ENCODE data around the gene PKDREJ. TPM values are rescaled to one million over a fixed set of nuclear protein-coding genes. Genes with fewer than 3 reads are reported as not detected.
A peak's percentile ranks its signal among the peaks of the same experiment; 100 is the strongest.

Gene PKDREJ
- total and polyA plus RNA-seq, 2 experiments from 2014 or later = 0.04 TPM; not detected in 1

DNA sequence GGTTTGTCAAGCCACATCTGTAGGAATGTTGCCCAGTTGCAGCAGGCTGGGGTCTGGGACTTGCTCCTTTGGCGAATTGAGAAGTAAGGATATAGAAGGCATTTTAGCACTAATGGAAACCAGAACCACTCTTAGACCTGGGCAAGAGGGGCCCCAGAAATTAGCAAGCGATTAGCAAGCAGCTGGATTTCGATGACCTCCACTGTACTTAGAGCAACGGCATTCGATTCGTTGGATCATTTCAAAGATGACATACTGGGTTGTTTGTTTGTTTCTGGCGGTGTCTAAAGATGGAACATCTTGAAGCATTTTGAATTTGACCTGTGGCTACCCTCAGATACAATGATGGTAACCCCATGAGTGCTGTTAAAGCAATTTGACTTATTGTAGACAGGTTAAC is 11.9 kb downstream of the PKDREJ start:
- Histone ChIP-seq H3K27ac (no peak overlapping the region), H3K36me3 (ENCODE audit: low read depth) (no peaks in the 10 kb centered on the region), H4K20me1 (ENCODE audit: insufficient read depth) (no peaks in the 10 kb centered on the region), H3K9ac (no peak overlapping the region), H3F3A (ENCODE audit: insufficient read depth) (peaks cover 3% of the 10 kb centered on the region), H3K9me2 (ENCODE audit: insufficient read depth) (no peaks in the 10 kb centered on the region), H3K4me1 (ENCODE audit: insufficient read depth) (peaks cover 11% of the 10 kb centered on the region), H3K27me3 (replicated peaks; ENCODE audit: insufficient read depth) (no peaks in the 10 kb centered on the region), H2AFZ (0 out of 2 replicates have a peak overlapping the region, but pooled peaks have one; percentile 74), H3K9me3 (ENCODE audit: low read depth) (no peaks in the 10 kb centered on the region), H3K4me2 (ENCODE audit: unreplicated experiment) (peak overlapping the region; percentile 93), H3K79me2 (ENCODE audit: insufficient read depth) (0 out of 2 replicates have a peak, but pooled peaks cover 5% of the 10 kb centered on the region), H3K4me3 (peak overlapping the region; percentile 74)
- TF ChIP-seq EZH2phosphoT487 (IDR thresholded peaks at IDR 0.05; ENCODE audit: insufficient read depth, low read depth) (no peak), EZH2 (IDR thresholded peaks at IDR 0.05; ENCODE audit: insufficient read depth, poor library complexity, severe bottlenecking) (no peak)
- peak; percentile 20 for DNase-seq
- 29 to 33% methylated on average over 7 of the region's 7 CpGs for whole genome bisulfite sequencing, 2 experiments (ENCODE audit: low coverage in 1 of 2, low lambda C conversion rate in 2 of 2, missing lambda C conversion rate in 2 of 2)
- in situ Hi-C loops (cut with MboI) = no loop called here

DNA sequence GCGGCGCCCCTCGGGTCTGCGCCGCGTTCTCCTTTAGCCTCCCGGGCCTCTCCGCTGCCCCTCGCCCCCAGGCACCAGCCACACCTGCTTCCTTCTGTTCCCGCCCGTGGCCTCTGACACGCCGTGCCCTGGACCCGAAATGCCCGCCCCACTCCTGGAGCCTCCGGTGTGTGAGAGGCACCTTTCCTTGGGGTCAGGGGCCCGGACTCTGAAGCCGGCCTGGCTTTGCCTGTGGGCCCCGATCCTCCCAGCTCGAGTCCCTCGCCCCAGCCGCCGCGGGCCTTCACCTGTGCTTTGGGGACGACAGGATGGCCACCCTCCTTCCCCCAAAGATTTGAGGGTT is 12.4 kb downstream of the PKDREJ start:
- TF ChIP-seq EZH2phosphoT487 (IDR thresholded peaks at IDR 0.05; ENCODE audit: insufficient read depth, low read depth) = no peak
- no peak for TF ChIP-seq EZH2 (IDR thresholded peaks at IDR 0.05; ENCODE audit: insufficient read depth, poor library complexity, severe bottlenecking)
- Histone ChIP-seq H3K4me1 (ENCODE audit: insufficient read depth) (peaks cover 11% of the 10 kb centered on the region), H3K9me2 (ENCODE audit: insufficient read depth) (no peaks in the 10 kb centered on the region), H3K36me3 (ENCODE audit: low read depth) (no peaks in the 10 kb centered on the region), H3K27ac (no peak overlapping the region), H3K9ac (peak overlapping the region; percentile 82), H3K9me3 (ENCODE audit: low read depth) (no peaks in the 10 kb centered on the region), H3F3A (ENCODE audit: insufficient read depth) (peaks cover 3% of the 10 kb centered on the region), H3K79me2 (ENCODE audit: insufficient read depth) (0 out of 2 replicates have a peak, but pooled peaks cover 5% of the 10 kb centered on the region), H3K4me3 (peak overlapping the region; percentile 74), H3K27me3 (replicated peaks; ENCODE audit: insufficient read depth) (no peaks in the 10 kb centered on the region), H4K20me1 (ENCODE audit: insufficient read depth) (no peaks in the 10 kb centered on the region), H3K4me2 (ENCODE audit: unreplicated experiment) (peak overlapping the region; percentile 93), H2AFZ (peak overlapping the region; percentile 74)
- DNase-seq = peak; percentile 20
- in situ Hi-C loops (cut with MboI) = no loop called here
- 8 to 10% methylated on average over 22 to 25 of the region's 25 CpGs for WGBS, 2 experiments (ENCODE audit: low coverage in 1 of 2, low lambda C conversion rate in 2 of 2, missing lambda C conversion rate in 2 of 2)

DNA sequence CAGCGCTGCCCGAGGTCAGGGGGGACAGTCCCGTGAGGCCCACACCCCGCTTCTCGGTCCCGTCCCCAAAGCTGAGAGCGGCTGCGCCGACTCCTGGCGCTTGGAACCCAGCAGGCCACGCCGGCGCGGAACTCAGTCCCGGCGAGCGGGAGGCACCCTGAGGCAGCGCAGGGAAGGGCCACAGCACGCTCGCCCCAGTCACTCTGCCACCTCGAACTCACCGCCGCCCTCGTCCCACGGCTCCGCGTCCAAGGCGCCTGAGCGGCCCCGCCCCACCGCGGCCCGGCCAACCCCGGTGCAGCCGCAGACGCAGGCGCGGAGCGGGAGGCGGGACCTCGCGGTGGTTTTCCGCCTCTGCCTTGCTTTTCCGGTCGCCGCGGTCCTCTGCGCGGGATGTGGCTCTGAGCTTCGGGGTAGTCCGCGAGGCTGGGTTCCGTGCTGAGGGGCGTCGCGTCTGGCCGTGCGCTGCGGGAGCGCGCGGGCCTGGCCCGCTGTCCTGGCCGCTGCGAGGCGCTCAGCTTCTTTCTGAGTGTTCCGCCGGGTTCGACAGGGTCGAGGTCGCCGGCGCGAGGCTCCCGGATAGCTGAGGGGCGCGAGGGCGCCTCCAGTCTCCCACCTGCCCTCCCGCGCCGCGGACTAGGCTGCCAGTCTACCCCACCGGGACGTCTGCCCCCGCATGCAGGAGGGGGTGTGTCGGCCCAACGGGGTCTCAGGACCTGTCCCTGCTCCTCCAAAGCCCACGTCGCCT is 12.9 kb downstream of the PKDREJ start, which contains the start of gene CDPF1:
TSS of gene CDPF1 (minus strand) at position 259 of the 748 bp plus-strand sequence. CDS start 2,009 bp downstream, outside the sequence.
- Histone ChIP-seq H4K20me1 (ENCODE audit: insufficient read depth) (no peaks in the 10 kb centered on the region), H3K9ac (peak within 1 kb of the TSS; percentile 82), H3K27ac (peak within 1 kb of the TSS; percentile 52), H3K4me1 (ENCODE audit: insufficient read depth) (peaks cover 11% of the 10 kb centered on the region), H3K27me3 (replicated peaks; ENCODE audit: insufficient read depth) (no peaks in the 10 kb centered on the region), H2AFZ (peak within 1 kb of the TSS; percentile 74), H3K79me2 (ENCODE audit: insufficient read depth) (0 out of 2 replicates have a peak, but pooled peaks cover 5% of the 10 kb centered on the region), H3K9me3 (ENCODE audit: low read depth) (no peaks in the 10 kb centered on the region), H3F3A (ENCODE audit: insufficient read depth) (peaks cover 3% of the 10 kb centered on the region), H3K9me2 (ENCODE audit: insufficient read depth) (no peaks in the 10 kb centered on the region), H3K4me3 (peak within 1 kb of the TSS; percentile 74), H3K4me2 (ENCODE audit: unreplicated experiment) (peak within 1 kb of the TSS; percentile 93), H3K36me3 (ENCODE audit: low read depth) (no peaks in the 10 kb centered on the region)
- WGBS, 2 experiments (ENCODE audit: low coverage in 1 of 2, low lambda C conversion rate in 2 of 2, missing lambda C conversion rate in 2 of 2) = 0 to 1% methylated on average over 66 to 87 of the region's 89 CpGs
- in situ Hi-C loops (cut with MboI) = no loop called here
- TF ChIP-seq EZH2 (IDR thresholded peaks at IDR 0.05; ENCODE audit: insufficient read depth, poor library complexity, severe bottlenecking) = no peak
- no peak for TF ChIP-seq EZH2phosphoT487 (IDR thresholded peaks at IDR 0.05; ENCODE audit: insufficient read depth, low read depth)
- peak; percentile 93 for DNase-seq

DNA sequence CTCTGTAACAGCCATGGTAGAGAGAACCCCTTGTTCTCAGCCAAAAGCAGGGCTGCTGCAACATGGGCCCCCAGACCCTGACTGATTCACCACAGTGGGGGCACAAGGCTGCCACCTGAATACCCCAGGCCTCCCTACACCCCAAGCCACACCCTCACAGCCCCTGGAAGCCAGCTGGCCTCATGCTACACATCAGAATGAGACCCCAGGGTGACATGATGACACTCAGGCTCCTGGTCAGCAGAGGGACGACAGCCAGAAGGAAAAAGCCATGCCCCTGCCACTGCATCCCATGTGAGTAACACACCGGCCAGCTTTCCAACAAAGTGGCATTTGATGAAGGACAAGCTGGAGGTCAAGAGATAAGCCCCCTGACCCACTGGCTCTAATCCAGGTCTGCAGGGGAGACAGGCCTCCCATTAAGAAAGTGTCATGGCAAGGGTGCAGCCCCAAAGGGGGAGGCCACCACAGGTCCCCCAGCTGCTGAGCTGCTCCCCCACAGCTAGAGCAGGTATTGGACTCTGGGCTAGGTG is 15.6 kb downstream of the PKDREJ start:
- H3K4me2 ChIP-seq (ENCODE audit: unreplicated experiment) = no peak overlapping the region
- 0 out of 2 replicates have a peak, but pooled peaks cover 5% of the 10 kb centered on the region for H3K79me2 ChIP-seq (ENCODE audit: insufficient read depth)
- peaks cover 11% of the 10 kb centered on the region for H3K4me1 ChIP-seq (ENCODE audit: insufficient read depth)
- no peaks in the 10 kb centered on the region for H3K27me3 ChIP-seq (replicated peaks; ENCODE audit: insufficient read depth)
- H3K9me2 ChIP-seq (ENCODE audit: insufficient read depth) = no peaks in the 10 kb centered on the region
- peaks cover 3% of the 10 kb centered on the region for H3F3A ChIP-seq (ENCODE audit: insufficient read depth)
- no peak for DNase-seq
- TF ChIP-seq EZH2 (IDR thresholded peaks at IDR 0.05; ENCODE audit: insufficient read depth, poor library complexity, severe bottlenecking) (no peak), EZH2phosphoT487 (IDR thresholded peaks at IDR 0.05; ENCODE audit: insufficient read depth, low read depth) (no peak)
- no peak overlapping the region for H3K9ac ChIP-seq
- H4K20me1 ChIP-seq (ENCODE audit: insufficient read depth) = no peaks in the 10 kb centered on the region
- no peak overlapping the region for H3K4me3 ChIP-seq
- H3K36me3 ChIP-seq (ENCODE audit: low read depth) = no peaks in the 10 kb centered on the region
- in situ Hi-C loops (cut with MboI) = no loop called here
- WGBS, 2 experiments (ENCODE audit: low coverage in 1 of 2, low lambda C conversion rate in 2 of 2, missing lambda C conversion rate in 2 of 2) = 95 to 100% methylated on average over 2 of the region's 2 CpGs
- no peaks in the 10 kb centered on the region for H3K9me3 ChIP-seq (ENCODE audit: low read depth)
- H3K27ac ChIP-seq = no peak overlapping the region
- H2AFZ ChIP-seq = no peak overlapping the region
